Fibroblast of skin of scalp (primary cell): ENCODE results near the gene ALG5.

Experiments used
- DNase-seq: peaks from one replicate; pipeline ENCODE4 v3.0.0-alpha.2; 2013

The ALG5 gene

GRCh38 chr13:36975172-36975571 lies 24.0 kb downstream of the ALG5 start:
- DNase-seq: no peak

GRCh38 chr13:36973621-36974295 lies 25.4 kb downstream of the ALG5 start:
- DNase-seq: no peak

- DNase-seq: no peak
These were observed 26.1 kb downstream of the ALG5 start for GRCh38 chr13:36973009-36973408.

- no peak for DNase-seq
These were observed 32.7 kb downstream of the ALG5 start for GRCh38 chr13:36966404-36966803.

GRCh38 chr13:36965767-36966166 lies 33.4 kb downstream of the ALG5 start:
- peak; percentile 54 for DNase-seq

- DNase-seq: no peak
These were observed 39.6 kb downstream of the ALG5 start for GRCh38 chr13:36959456-36960116.

GRCh38 chr13:36954542-36954941 lies 44.6 kb downstream of the ALG5 start:
- no peak for DNase-seq

GRCh38 chr13:36950920-36951319 lies 48.2 kb downstream of the ALG5 start:
- DNase-seq: no peak

GRCh38 chr13:36950330-36950729 lies 48.8 kb downstream of the ALG5 start:
- DNase-seq: no peak

- DNase-seq: no peak
These were observed 54.1 kb downstream of the ALG5 start for GRCh38 chr13:36945078-36945477.

- no peak for DNase-seq
These were observed 73.5 kb downstream of the ALG5 start for GRCh38 chr13:36925603-36926002.

- DNase-seq: no peak
These were observed 75.1 kb downstream of the ALG5 start for GRCh38 chr13:36924001-36924400.

- DNase-seq: peak; percentile 14
These were observed 77.4 kb downstream of the ALG5 start for GRCh38 chr13:36921631-36922301.

GRCh38 chr13:36920616-36921185 lies 78.4 kb downstream of the ALG5 start:
- no peak for DNase-seq

- peak; percentile 78 for DNase-seq
These were observed 79.1 kb downstream of the ALG5 start, which contains the start of gene SMAD9 for GRCh38 chr13:36919833-36920615. TSS of gene SMAD9 (minus strand) at chr13:36920238. CDS start at chr13:36879689, 40,549 bp downstream.

GRCh38 chr13:36919171-36919832 lies 79.8 kb downstream of the ALG5 start:
- DNase-seq: peak; percentile 42

- DNase-seq: peak; percentile 62
These were observed 80.7 kb downstream of the ALG5 start for GRCh38 chr13:36918246-36919131.

GRCh38 chr13:36917311-36917710 lies 81.8 kb downstream of the ALG5 start:
- DNase-seq: peak; percentile 7

- no peak for DNase-seq
These were observed 83.1 kb downstream of the ALG5 start for GRCh38 chr13:36915896-36916640.

- no peak for DNase-seq
These were observed 84.0 kb downstream of the ALG5 start for GRCh38 chr13:36915106-36915505.
